K562 (cell line): Measurements from ENCODE around the gene UCKL1. TPM values are rescaled to one million over a fixed set of nuclear protein-coding genes. Genes with fewer than 3 reads are reported as not detected.

Source experiments
- CHD4 ChIP-seq: fragments of 200-600 bp; sonication (generic); IDR thresholded peaks from 3 replicates; pipeline ENCODE4 v1.6.1; 2012; ENCODE audit warnings: low read depth, mild to moderate bottlenecking, mixed read lengths, low read length, inconsistent platforms; ENCODE audit not compliant: insufficient read depth, insufficient replicate concordance, poor library complexity, severe bottlenecking
- FIP1L1 ChIP-seq: fragments of 200-400 bp; formaldehyde crosslinking; IDR thresholded peaks from 2 replicates; pipeline ENCODE4 v1.6.1; 2018; ENCODE audit warnings: mild to moderate bottlenecking, low read depth, low read length; ENCODE audit not compliant: poor library complexity, severe bottlenecking
- FOSL1 ChIP-seq: fragments of 200-800 bp; sonication (Bioruptor generic); conservative IDR thresholded peaks from 2 replicates; pipeline ENCODE4 v1.6.1; 2016; ENCODE audit warnings: missing genetic modification characterization, missing compliant biosample characterization
- IRF1 ChIP-seq: sonication (generic); formaldehyde crosslinking; IDR thresholded peaks from 2 replicates; pipeline ENCODE4 v1.8.0; 2022; ENCODE audit warnings: missing genetic modification reagents, mild to moderate bottlenecking, borderline replicate concordance
- KDM1A ChIP-seq, 2 experiments: fragments of 450-650 bp; IDR thresholded peaks; 2 replicates each; pipeline ENCODE4 v1.6.1; 2016; ENCODE audit warnings: mild to moderate bottlenecking in 2 of 2
- KDM5B ChIP-seq: fragments of 200-600 bp; sonication (generic); IDR thresholded peaks from 2 replicates; pipeline ENCODE4 v1.6.1; 2012; ENCODE audit warnings: low read depth, mild to moderate bottlenecking, moderate library complexity, low read length, control low read depth, inconsistent platforms; ENCODE audit not compliant: insufficient replicate concordance
- PREB ChIP-seq: sonication (generic); formaldehyde crosslinking; IDR thresholded peaks from 2 replicates; pipeline ENCODE4 v1.8.1; 2023; ENCODE audit warnings: mild to moderate bottlenecking, missing genetic modification reagents
- RBM25 ChIP-seq: fragments of 200-400 bp; formaldehyde crosslinking; IDR thresholded peaks from 2 replicates; pipeline ENCODE4 v1.6.1; 2018; ENCODE audit warnings: low read length, low read depth, moderate library complexity; ENCODE audit not compliant: severe bottlenecking
- YBX1 ChIP-seq: fragments of 450-650 bp; IDR thresholded peaks from 2 replicates; pipeline ENCODE4 v1.7.1; 2016; ENCODE audit warnings: mild to moderate bottlenecking
- ZBTB40 ChIP-seq, 2 experiments: fragments of 450-650 bp in 1 of 2; sonication (generic) in 1 of 2; formaldehyde crosslinking in 1 of 2; IDR thresholded peaks; 2 replicates each; pipeline versions ENCODE4 v1.7.1 to v1.9.0; 2016 to 2022; ENCODE audit warnings: inconsistent platforms in 1 of 2, mild to moderate bottlenecking in 1 of 2, missing genetic modification reagents in 1 of 2
- ZBTB9 ChIP-seq: fragments of 450-650 bp; formaldehyde crosslinking; IDR thresholded peaks from 2 replicates; pipeline ENCODE4 v1.4.0; 2020; ENCODE audit warnings: mild to moderate bottlenecking, moderate library complexity
- polyA plus RNA-seq, 8 experiments: library from polyadenylated mRNA; depleted of rRNA in 4 of 8; stranded (reverse) in 5 of 8; unstranded in 3 of 8; fragments of >200 nt; fragmentation: Nextera tagmentation in 2 of 8; fragmentation: Illumina TruSeq in 1 of 8; extraction: Ambion mirVana in 2 of 8; extraction: Trizol in 1 of 8; gene quantifications; 2 replicates each; pipeline versions ENCODE4 v1.2.1 to v1.2.3, GENCODE V29; 2011 to 2014; ENCODE audit warnings: inconsistent platforms in 1 of 8, missing spikeins in 1 of 8
- total RNA-seq, 7 experiments: library from RNA; depleted of rRNA in 6 of 7; stranded (reverse); fragments of >200 nt in 6 of 7; fragmentation: Illumina TruSeq in 2 of 7; extraction: Trizol in 2 of 7; gene quantifications; 2 replicates each; pipeline versions ENCODE4 v1.2.1 to v1.2.3, GENCODE V29; 2011 to 2021; ENCODE audit warnings: low replicate concordance in 1 of 7
- TF ChIP-seq, protein P1 (sequence below): fragments of 250-450 bp; sonication (Bioruptor Pico); IDR thresholded peaks from 2 replicates; pipeline ENCODE4 v1.8.0; 2022; ENCODE audit warnings: moderate library complexity, mild to moderate bottlenecking, inconsistent platforms

The UCKL1 gene
- total and polyA plus RNA-seq, 9 of the 15 experiments (the other 6 are each of a cell fraction or from before 2014, with no cell fraction given) = 3.1 to 52.8 (median 24.2) TPM

DNA sequence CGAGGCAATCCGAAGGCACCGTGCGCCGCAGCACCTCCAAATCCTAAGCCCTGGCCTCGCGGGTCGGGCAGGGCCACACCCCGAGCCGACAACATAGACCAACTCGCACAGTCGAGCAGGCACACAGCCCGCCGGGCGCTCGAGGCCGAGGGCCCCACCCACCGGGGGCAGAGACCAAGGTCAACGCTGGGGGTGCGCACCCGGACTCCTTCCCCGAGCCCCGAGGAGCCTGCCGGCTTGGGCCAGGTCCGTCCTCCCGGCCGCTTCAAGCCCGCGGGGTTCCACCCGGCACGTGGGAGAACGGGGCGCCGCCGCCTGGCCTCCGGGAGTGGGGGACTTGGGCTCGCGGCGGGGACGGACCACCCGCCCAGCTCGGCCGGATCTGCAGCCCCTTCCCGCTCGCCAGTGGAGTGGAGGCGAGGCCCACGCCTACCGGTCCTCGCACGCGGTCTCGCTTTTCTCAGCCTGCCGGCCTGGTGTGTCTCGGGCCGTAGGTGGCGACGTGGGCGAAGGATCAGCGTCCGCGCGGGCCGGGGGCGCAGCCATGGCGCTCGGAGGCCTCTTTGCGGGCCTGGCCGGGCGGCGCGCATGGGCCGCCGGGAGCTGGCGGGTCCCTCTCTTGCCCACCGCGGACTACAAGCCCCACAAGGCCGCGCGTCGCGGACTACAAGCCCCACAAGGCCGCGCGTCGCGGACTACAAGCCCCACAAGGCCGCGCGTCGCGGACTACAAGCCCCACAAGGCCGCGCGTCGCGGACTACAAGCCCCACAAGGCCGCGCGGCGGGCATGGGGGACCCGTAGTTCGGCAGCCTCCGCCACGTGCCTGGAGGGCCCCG lies at the start of gene UCKL1 (continued):
- TF ChIP-seq ZBTB40 (IDR thresholded peaks at IDR 0.05) (no peak), ZBTB40 (CRISPR knock-in tag; IDR thresholded peaks at IDR 0.05) (no peak), RBM25 (no peak), KDM1A (IDR thresholded peaks at IDR 0.05) (no peak), IRF1 (CRISPR knock-in tag) (no peak), YBX1 (no peak), PREB (CRISPR knock-in tag) (peak; percentile 71; the same call in 1 of the 2 replicates), KDM5B (peak; percentile 93), CHD4 (no peak), FOSL1 (tag) (no peak), ZBTB9 (0 out of 2 replicates have a peak, but pooled peaks have one; percentile 30), FIP1L1 (peak; percentile 88)
- TF ChIP-seq, protein P1, sequence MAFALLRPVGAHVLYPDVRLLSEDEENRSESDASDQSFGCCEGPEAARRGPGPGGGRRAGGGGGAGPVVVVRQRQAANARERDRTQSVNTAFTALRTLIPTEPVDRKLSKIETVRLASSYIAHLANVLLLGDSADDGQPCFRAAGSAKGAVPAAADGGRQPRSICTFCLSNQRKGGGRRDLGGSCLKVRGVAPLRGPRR (CRISPR knock-in tag) = no peak
